ENCODE measurements around the gene ZNF385A.

GRCh38 chr12:54386403-54387113 lies 2.0 kb upstream of the ZNF385A start:
- TF ChIP-seq SP1 (IDR thresholded peaks at IDR 0.05), result no peak
- TF ChIP-seq SUZ12 (IDR thresholded peaks at IDR 0.05), result no peak
- no peak for TF ChIP-seq FOXK2 (IDR thresholded peaks at IDR 0.05)
- no peak for TF ChIP-seq ELF4 (IDR thresholded peaks at IDR 0.05)

Data from HEK293T (cell line).